ENCODE data around the gene ZACN. TPM values are rescaled to one million over a fixed set of nuclear protein-coding genes. Genes with fewer than 3 reads are reported as not detected.

The ZACN gene
- total RNA-seq, 4 donors from 2014 or later = 2.2 TPM; not detected in 3

DNA sequence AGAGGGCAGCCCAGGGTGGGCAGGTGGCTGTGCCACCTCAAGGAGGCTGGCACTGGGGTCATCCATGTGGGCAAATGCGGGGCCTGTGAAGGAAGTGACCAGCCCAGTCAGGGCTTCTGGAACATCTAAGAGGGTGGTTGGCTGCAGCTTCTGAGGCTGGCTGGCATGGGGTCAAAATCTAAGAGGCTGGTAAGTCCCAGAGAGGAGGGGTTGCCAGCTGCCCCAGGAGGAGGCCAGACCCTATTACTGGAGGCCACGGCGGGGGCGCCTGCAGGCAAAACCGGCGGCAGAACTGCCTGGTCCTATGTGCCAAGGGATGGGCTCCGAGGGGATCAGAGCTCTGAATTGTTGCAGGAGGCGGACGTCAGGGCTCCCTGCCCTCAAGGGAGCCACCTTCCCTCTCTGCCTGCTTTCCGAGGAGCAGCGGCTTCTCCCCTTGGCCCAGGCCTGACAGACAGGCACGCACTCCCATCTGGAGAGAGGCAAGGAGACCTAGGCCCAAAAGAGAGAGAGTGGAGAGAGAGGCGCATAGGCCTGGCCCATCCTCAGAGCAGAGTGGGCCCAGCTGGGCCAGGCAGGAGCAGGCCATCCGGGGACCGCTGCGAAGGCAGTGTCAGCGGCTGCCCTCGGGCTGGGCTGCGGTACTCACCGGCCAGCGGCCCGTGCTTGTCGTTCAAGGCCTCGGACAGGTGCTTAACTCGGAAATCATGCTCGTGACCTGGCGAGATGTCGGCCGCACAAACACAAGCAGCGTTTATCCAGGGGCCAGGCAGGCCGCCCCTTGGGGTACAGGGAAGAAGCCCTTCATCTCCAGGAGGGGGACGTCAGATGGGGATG lies 10.9 kb downstream of the ZACN start:
- intact Hi-C loops (cut with DNase I) = no loop called here
- no peak for DNase-seq
- Histone ChIP-seq H3K36me3 (peaks cover 72 to 76% of the 10 kb centered on the region in 2 donors), H3K4me3 (replicated peaks in 1 of 3) (no peak overlapping the region), H3K9me3 (no peaks in the 10 kb centered on the region), H3K27me3 (no peaks in the 10 kb centered on the region), H3K27ac (no peak overlapping the region), H3K4me1 (no peaks in the 10 kb centered on the region)
- TF ChIP-seq, protein P1, sequence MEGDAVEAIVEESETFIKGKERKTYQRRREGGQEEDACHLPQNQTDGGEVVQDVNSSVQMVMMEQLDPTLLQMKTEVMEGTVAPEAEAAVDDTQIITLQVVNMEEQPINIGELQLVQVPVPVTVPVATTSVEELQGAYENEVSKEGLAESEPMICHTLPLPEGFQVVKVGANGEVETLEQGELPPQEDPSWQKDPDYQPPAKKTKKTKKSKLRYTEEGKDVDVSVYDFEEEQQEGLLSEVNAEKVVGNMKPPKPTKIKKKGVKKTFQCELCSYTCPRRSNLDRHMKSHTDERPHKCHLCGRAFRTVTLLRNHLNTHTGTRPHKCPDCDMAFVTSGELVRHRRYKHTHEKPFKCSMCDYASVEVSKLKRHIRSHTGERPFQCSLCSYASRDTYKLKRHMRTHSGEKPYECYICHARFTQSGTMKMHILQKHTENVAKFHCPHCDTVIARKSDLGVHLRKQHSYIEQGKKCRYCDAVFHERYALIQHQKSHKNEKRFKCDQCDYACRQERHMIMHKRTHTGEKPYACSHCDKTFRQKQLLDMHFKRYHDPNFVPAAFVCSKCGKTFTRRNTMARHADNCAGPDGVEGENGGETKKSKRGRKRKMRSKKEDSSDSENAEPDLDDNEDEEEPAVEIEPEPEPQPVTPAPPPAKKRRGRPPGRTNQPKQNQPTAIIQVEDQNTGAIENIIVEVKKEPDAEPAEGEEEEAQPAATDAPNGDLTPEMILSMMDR (IDR thresholded peaks at IDR 0.05) = no peak
- WGBS, 2 donors = 88 to 90% methylated on average over 13 to 31 of the region's 32 CpGs

DNA sequence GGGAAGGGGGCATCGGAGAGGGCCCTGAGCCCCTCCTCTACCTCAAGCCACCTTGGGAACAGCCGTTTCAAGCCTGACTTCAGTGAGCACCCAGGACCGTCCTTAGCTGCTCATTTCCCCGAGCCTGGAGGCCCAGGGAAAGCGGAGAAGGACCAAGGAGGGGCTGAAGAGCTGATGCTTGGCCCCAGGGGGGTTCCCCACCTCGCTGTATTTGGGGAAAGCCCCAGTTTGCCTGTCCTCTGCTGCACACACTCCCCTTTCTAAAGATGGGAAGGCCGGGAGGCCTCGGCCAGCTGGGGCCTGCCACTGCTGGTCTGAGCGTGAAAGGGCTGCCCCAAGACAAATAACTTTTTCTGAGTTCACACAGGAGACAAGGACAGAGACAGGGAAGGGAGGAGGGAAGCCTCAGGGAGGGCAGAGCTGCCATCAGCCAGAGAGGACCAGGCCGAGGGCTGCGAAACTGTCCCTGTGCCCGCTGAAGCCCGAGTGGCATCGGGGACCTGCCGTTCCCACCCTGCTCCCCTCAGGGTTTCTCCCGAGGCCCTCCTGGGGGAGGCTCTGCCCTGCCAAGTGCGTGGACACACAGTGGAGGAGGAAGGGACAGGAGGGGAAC lies 11.6 kb downstream of the ZACN start:
- Histone ChIP-seq H3K4me1 (no peaks in the 10 kb centered on the region), H3K9me3 (no peaks in the 10 kb centered on the region), H3K36me3 (peaks cover 72 to 73% of the 10 kb centered on the region in 2 donors), H3K27me3 (no peaks in the 10 kb centered on the region), H3K4me3 (replicated peaks in 1 of 3) (no peak overlapping the region), H3K27ac (no peak overlapping the region)
- intact Hi-C loops (cut with DNase I) = no loop called here
- 95 to 98% methylated on average over 12 to 16 of the region's 17 CpGs for WGBS, 2 donors
- no peak for DNase-seq
- TF ChIP-seq, protein P1 (IDR thresholded peaks at IDR 0.05) = no peak
- no peak for TF ChIP-seq POLR2A (IDR thresholded peaks at IDR 0.05)

DNA sequence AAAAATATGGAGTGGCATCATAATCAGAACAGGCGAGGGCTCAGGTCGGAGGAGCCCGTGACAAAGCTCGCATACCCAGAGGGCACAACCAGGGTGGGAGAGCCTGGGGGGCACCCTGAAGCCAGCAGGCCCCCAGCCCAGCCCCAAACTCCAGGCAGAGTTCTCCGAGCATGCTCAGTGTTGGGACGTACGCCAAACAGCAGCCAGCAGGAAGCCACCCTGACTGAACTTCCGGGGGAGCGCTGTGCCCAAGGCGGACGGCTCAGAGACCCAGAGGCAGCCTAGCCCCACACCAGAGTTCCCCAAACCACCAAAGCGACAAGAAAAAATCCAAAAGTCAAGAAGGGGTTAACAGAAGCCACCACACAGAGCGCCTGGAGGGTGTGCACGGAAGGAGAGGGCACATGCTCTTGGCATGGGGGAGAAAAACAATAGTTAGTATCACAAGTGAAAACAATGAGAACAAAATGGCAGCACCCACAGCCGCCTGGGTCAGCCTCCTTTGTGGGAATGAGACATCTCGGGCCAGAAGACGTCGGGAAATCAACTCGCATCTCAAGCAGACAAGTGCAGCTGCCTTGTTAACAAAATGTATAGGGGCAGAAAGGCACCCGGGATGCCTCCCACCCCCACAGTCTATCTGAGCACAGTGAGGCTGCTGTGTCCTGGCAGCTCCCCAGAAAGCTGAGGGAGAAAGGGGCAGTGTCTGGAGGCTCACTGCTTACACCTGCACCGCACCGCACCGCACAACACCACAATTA lies 12.7 kb downstream of the ZACN start:
- H3K4me1 ChIP-seq = no peaks in the 10 kb centered on the region
- TF ChIP-seq, protein P1 (IDR thresholded peaks at IDR 0.05) = no peak
- no peak for TF ChIP-seq POLR2A (IDR thresholded peaks at IDR 0.05)
- H3K9me3 ChIP-seq = no peaks in the 10 kb centered on the region
- H3K27me3 ChIP-seq = no peaks in the 10 kb centered on the region
- WGBS, 2 donors = 81 to 85% methylated on average over 23 of the region's 23 CpGs
- H3K27ac ChIP-seq = no peak overlapping the region
- no peak for DNase-seq
- peaks cover 72 to 74% of the 10 kb centered on the region in 2 donors for H3K36me3 ChIP-seq
- intact Hi-C loops (cut with DNase I) = no loop called here
- no peak overlapping the region for H3K4me3 ChIP-seq (replicated peaks in 1 of 3)

DNA sequence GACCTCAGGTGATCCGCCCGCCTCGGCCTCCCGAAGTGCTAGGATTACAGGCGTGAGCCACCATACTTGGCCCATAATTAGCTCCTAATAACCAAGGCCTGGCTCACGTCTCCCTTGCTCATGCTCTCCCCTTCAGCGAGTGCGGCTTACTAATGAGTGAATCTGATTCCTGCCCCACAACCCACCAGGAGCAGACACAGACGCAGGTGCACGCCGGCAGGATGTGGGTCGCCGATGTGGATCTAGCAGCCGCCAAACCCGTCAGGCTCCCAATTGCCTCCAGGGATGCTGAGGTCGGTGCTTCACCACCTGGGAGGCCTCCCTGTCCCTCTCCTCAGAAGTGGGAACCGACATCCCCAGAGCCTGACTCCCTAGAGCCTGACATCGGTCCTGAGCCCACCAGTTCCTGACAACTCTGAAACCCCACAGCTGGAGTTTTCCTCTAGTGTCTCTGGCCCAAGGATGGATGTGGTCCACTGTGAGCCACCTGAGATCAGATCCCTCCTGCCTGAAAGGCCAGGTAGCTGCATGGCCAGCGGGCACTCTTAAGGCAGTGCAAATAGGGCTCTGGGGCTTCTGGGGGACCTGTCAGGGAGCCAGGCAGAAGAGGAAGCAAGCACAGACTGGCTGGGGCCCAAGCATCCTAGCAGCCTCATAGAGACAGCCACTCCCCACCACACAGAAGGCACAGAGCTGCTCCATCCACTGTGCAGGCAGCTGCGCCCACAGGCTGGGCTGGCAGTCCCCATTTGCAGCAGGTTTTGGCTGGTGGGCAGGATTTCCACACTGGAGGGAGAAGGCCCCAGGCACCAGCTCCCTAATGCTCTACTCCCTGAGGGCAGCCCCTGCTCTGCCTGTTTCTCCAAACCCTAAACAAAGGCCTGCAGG lies 13.8 kb downstream of the ZACN start:
- H3K4me1 ChIP-seq = no peaks in the 10 kb centered on the region
- TF ChIP-seq POLR2A (IDR thresholded peaks at IDR 0.05) = no peak
- TF ChIP-seq, protein P1 (IDR thresholded peaks at IDR 0.05) = no peak
- intact Hi-C loops (cut with DNase I) = no loop called here
- WGBS, 2 donors = 93 to 97% methylated on average over 13 to 18 of the region's 20 CpGs
- H3K9me3 ChIP-seq = no peaks in the 10 kb centered on the region
- H3K27ac ChIP-seq = no peak overlapping the region
- DNase-seq = no peak
- no peaks in the 10 kb centered on the region for H3K27me3 ChIP-seq
- no peak overlapping the region for H3K4me3 ChIP-seq (replicated peaks in 1 of 3)
- peaks cover 61 to 74% of the 10 kb centered on the region in 2 donors for H3K36me3 ChIP-seq
